Right ventricle myocardium inferior (tissue), 1 donor: ENCODE measurements around the gene PARP16. TPM values are rescaled to one million over a fixed set of nuclear protein-coding genes. Genes with fewer than 3 reads are reported as not detected.
A peak's percentile ranks its signal among the peaks of the same experiment; 100 is the strongest.
"Not testable (repeated sequence)": the region's sequence is repeated elsewhere in the genome, so short reads cannot be mapped to it uniquely, and the experiment has no call there.

Source experiments
- ATAC-seq: fragments of 200-7000 bp; cut with Tn5 transposase; one replicate; pipeline ENCODE4 v1.9.1; 2020; ENCODE audit warnings: mild to moderate bottlenecking, moderate library complexity
- DNase-seq: peaks from one replicate; pipeline ENCODE4 v3.0.0; 2021; ENCODE audit errors: missing footprints
- intact Hi-C: fragments of 100-400 bp; cut with DNase I; formaldehyde crosslinking; loops from one replicate; pipeline ENCODE4 v1.11.0; 2022
- total RNA-seq: library from RNA; stranded (reverse); fragmentation: NEBNext Ultra II Directional; extraction: Animal tissue kit (Norgen Biotek cat#: 25700); gene quantifications from one replicate; pipeline ENCODE4 v1.2.1, GENCODE V29; 2021
- donor health status: DM: no; HTN: yes; CAD: no; lungs with severe emphysema.

PARP16 gene
- total RNA-seq, 1 donor from 2014 or later: 4.9 TPM

DNA sequence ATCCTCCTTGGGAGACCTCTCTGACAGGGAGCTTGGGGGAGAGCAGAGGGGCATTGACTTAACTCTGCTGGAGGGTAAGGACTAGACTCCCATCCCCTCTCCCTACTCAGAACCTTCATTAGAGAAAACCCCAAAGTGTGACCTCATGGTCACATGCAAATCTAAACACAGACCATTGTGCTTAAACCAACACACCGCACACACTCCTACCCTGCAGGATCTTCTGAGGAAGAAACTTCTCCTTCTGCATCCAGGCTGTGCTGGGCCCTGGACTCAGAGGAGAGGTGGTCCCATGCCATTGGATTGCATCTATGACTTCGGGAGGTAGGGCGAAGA lies 805 bp upstream of the PARP16 start:
- intact Hi-C loops: no loop called here
- DNase-seq (peak; percentile 35), ATAC-seq (no peak)

DNA sequence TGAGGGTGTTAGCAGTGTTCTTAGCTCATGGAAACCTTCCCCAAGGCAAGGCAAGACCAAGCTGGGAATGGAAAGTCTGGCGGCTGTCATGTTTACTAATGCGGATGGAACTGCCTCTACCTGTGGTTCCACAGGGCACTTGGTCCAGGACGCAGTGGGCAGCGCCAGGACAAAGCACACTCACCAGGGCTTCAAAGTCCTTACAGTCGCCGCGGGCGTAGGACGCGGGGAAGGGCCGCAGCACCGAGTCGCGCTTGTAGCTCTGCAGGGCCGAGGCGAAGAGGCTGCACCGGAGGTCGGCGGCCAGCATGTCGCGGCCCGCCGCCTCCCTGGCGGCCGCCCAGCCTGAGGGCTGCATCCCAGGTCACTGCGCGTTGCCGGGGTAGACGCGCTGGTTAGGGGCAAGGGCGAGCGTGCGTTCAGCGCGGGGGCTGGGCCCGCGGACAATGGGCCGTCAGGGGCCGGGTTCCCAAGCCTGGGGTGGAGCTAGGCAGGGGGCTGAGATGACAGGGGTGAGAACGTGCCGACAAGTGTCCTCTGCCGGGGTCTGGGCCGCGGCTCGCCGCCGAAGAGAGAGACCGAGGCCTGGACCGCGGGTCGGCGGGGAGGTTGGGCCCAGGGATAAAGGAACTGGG lies 497 bp downstream of the PARP16 start:
- DNase-seq: peak; percentile 76
- intact Hi-C loops: no loop called here
- peak; percentile 63 for ATAC-seq

DNA sequence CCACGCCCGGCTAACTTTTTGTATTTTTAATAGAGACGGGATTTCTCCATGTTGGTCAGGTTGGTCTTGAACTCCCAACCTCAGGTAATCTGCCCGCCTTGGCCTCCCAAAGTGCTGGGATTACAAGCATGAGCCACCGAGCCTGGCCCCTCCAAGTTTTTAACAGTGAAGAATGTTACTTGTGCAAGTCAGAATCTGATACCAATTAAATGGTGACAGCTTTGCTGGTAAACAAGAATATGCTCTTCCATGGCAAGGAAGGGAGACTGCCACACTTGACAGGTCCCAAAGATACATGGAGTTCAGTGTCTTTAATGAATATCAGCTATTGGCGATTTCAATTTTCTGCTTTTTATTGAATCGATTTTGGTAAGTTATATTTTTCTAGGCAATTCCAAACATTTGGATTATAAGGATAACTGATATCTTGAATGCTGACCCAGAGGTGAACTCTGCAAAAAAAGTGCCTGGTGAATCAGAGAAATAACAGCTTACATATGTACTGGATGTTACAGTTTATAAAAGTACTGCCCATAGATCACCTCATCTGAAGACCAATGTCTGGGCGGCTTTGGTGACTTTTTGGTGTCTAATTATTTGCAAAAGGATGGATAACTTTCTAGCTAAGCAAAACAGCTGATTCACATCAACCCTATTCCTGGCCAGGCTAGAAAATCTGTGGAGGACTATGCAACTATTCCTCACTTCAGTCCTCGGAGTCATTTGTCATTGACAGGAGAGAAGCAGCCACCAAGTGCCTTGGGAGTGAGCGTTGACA lies 1.2 kb downstream of the PARP16 start:
- DNase-seq (no peak), ATAC-seq (no peak)
- intact Hi-C loops: no loop called here

DNA sequence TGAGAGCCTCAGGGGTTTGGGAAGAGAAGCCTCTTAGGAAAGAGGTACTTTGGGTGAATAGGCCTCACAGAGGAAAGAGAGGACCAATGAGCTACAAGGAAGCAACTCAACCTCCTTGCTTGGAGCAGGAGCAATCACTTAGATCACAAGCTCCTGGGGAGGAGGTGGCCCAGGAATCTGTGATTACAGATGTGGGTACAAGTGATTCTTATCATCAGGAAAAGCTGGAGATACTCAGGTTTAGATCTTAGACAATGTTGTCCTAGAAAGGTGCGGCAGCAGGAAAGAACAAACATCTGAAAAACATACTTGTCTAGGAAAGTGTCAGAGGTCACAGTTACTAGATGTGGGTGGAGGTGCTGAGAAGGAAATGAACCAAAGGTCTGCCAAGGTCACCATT lies 8.2 kb downstream of the PARP16 start:
- no peak for ATAC-seq
- intact Hi-C loops: no loop called here
- DNase-seq: no peak

DNA sequence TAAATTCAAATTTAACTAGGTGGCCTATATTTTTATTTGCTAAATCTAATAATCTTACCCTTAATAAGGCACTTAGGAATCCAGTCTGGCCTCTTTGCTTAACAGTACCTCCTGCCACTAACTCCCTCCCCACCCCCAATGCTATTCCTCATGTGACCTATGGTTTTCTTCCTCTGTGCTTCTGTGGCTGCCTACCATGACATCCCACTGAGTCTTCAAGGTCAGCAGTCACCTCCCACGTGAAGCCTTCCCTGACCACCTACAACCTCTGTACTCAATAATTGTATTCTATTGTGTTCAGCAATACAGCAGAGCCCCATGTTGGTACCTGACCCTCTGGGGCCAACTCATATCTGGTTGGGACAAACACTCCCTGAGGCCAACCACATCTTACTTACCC lies 9.7 kb downstream of the PARP16 start:
- ATAC-seq: no peak
- no peak for DNase-seq
- intact Hi-C loops: no loop called here

DNA sequence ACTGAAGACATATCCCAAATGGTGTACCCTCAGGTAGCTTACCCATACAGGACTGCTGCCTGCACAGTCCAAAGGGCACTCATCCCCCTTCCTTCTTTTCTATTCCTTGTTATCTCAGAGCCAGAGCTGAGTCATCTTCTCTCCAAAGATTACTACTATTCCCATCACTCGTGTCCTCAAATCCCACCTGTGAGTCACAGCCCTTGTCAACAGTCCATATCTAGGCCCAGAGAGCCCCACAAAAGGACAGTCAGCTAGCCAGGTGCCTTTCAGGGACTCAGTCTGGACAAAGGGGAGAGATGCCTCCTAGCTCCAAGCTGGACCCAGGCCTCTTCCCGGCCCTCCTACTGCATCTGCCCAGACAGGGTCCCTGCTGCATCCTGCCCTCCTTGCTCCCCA lies 11.0 kb downstream of the PARP16 start:
- intact Hi-C loops: no loop called here
- ATAC-seq (no peak), DNase-seq (no peak)

DNA sequence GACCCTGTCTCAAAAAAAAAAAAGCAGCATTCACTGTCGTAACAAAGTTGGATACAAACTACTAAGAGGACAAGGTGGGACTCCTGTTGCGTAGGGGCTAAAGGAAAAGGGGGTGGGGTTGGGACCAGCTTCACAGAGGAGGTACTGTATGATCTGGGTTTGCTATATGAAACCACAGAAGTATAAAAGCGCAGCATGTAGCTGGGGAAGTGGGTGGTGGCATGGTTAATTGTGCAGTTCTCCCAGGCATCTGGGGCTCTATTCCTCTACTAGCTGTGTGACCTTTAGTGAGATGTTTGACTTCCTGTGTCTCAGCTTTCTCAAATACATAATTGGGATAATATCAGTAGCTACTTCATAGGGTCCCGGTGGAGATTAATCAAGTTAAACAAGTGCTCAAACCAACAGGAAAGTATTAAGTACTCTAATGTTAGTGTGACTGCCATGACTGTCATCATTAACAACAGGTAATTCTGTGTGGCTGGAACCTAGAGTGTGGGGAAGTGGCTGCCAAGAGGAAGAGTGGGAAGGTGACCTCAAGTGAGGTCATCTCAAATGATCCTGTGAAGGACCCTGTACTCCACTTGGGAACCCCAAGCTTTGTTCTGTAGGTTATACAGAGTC lies 11.5 kb downstream of the PARP16 start:
- ATAC-seq (no peak), DNase-seq (no peak)
- intact Hi-C loops: no loop called here

DNA sequence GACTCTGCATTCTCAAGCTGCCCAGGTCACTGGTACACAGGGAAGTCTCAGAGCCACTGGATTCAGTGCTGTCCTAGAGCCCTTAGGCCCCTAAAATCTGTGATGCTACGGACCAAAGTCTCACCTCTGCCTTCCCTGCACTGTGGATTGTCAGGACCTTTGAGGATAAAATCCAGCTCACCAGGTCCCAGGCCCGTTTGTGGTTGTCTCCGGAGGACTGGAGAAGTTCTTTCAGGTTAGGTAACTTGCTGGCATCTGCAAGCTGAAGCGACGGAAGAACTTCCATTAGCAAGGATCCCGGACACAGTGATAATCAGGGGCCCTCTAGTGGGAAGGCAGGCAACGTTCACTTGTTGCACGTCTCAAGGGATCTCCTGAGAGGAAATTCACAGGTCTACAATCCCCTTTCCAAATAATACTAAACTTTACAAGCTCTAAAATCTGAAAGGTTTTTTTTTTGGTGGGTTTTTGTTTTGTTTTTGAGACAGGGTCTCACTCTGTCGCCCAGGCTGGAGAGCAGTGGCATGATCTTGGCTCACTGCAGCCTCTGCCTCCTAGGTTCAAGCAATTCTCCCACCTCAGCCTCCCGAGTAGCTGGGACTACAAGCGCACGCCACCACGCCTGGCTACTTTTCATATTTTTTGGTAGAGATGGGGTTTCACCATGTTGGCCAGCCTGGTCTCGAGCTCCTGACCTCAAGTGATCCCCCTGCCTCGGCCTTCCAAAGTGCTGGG lies 15.7 kb downstream of the PARP16 start:
- DNase-seq: not testable (repeated sequence)
- ATAC-seq: peak; percentile 88
- intact Hi-C loops: loop anchor here (2.0 kb wide), 1 partner anchor 82 kb away; no protein-coding TSS in a partner anchor

DNA sequence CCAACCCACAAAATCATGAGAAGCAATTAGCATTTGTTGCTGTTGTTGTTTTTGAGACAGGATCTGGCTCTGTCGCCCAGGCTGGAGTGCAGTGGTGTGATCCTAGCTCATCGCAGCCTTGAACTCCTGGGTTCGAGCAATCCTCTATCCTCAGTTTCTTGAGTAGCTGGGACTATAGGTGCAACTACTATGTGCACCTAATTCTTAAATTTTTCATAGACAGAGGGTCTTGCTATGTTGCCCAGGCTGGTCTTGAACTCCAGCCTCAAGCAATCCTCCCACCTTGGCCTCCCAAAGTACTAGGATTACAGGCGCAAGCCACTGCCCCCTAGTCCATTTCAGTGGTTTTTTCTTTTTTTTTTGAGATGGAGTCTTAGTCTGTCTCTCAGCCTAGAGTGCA lies 18.3 kb downstream of the PARP16 start:
- no peak for ATAC-seq
- intact Hi-C loops: no loop called here
- DNase-seq: no peak

DNA sequence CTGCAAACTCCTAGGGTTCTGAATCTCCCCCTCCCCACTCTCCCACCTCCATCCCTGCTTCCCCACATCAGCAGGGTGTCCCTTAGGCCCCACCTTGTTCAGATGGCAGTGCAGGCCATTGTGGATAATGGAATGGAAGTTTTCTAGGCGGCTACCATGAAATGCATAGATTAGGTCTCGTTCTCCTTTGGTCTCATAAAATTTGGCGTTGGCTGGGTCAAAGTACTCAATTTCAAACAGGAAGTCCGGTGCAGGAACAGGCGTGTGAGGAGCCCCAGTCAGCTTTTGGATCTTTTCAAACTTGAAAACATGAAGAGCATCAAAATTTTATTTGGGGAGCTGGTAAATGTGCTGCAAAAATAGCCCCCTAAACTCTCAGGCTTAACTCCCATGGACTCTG lies 20.2 kb downstream of the PARP16 start:
- intact Hi-C loops: no loop called here
- ATAC-seq: no peak
- DNase-seq: no peak

DNA sequence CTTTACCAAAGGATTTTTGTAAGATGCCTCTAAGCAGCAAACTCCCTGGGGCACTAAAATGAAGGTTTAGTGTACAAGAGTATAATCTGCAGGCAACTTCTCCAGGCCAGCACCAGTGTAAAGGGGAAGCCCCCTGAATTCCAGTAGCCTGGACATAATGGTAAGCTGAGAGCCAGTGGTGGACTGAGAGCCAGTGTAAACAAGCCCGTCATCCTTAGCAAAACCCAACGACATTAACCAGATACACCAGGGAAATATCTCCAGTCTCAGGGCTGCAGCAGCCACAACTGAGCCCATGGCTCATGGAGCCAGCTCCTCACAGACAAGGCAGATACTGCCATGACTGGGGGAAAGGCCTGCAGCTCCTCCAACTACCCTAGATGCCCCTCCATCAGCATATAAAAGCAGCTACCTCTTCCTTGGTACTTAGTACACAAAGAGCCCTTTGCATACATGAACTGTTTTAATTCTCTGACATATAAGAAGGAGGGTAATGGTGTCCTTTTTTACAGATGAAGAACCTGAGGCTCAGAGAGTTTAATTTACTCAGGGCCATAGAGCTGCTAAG lies 21.7 kb downstream of the PARP16 start:
- intact Hi-C loops: no loop called here
- ATAC-seq (peak; percentile 88), DNase-seq (no peak)

DNA sequence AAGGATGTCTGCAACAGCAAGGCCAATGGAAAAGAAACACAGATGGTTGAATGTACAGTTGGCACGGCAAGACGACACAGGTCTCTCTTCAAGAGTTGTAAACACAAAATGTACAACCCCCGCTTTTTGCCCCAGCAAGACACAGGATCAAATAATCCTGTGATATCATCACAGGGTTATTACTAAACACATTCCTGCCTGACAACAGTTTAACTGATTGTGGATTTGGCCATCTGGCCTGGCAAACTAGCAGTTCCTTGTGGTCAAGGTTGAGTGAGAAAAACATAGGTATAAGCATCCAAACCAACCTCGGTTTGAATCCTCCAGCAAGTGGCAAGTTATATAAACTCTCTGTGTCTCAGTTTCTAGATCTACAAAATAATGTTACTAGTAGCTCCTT lies 23.4 kb downstream of the PARP16 start:
- ATAC-seq: no peak
- intact Hi-C loops: no loop called here
- no peak for DNase-seq

DNA sequence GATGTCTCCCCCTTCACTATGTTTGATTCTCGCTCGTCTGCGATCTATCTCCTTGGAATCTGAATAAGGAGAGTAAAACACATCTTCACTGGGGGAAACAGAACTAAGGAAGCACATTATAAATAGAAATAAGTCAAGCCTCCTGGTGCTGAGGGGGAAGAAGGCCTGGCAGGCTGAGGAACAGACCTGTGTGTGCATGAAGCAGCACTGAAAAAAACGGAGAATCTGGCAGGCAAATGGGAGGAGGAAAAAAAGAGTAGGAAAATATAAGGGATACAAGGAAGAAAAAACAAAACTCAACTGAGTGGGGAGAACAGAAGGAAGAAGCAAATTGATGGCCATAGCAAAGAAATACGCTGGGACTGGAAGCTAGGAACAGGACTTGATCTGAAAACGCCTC lies 25.7 kb downstream of the PARP16 start:
- intact Hi-C loops: no loop called here

DNA sequence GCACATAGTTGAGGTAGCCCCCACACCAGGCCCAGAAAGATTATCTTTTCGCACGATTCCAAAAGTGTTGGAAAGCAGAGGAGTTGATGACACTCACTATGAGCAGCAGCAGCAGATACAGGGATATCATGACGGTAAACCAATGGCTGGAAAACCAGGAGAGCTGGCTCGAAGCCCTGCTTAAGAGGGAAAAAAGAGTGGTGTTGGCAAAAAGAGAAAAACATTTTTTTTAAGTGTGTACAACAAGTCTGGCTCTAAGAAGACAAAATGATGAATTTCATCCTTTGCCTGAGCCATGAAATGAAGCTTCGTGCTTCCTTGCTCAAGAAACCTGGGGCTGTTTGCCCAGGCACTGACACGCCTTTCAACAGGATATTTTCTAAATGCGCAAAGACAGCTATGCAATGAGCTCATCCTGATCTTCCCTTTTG lies 27.3 kb downstream of the PARP16 start:
- intact Hi-C loops: no loop called here
- DNase-seq: no peak
- ATAC-seq: peak; percentile 69

More for the DNA sequence above, 25.7 kb downstream of the PARP16 start:
- ATAC-seq (no peak), DNase-seq (no peak)

DNA sequence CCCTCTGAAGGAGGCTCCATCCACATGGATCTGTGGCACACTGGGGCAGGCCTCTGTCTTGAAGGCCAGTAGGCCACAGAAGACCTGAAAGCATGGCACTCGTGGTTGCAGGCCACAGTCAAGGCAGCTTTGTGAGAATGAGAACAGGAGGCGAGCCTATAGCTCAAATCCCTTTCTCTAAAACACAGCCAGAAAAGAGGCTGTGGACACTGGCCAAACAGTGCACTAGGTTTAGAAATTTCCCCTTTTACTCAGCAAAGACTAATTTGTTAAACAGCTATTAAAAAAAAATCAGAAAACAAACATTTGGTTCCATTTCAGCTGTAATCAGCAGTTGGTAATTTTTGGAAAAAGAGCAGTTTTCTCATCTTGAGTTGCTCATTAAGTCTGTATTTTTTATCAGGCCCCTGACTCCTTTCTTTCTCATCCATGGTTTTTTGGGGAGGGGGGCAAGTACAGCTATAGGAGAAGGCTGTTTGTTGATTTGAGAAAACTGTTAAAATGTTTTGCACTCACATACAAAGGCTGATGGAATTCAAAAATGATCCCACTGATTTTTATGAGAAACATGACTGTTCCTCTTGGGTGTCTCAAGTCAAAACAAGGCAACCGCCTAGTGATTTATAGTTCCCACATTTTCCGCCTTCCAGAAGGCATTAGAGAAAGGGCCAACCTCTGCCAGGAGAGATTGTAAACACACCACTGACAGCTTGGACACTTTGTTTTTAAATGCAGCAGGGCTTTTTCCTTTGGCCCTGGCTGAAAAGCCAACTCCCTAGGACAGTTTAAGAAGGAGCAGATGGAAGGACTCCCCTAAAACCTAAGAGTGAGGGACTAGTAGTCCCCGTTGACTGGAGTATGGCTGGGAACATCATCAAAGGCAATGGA lies 28.1 kb downstream of the PARP16 start:
- no peak for DNase-seq
- intact Hi-C loops: no loop called here
- ATAC-seq: peak; percentile 50

DNA sequence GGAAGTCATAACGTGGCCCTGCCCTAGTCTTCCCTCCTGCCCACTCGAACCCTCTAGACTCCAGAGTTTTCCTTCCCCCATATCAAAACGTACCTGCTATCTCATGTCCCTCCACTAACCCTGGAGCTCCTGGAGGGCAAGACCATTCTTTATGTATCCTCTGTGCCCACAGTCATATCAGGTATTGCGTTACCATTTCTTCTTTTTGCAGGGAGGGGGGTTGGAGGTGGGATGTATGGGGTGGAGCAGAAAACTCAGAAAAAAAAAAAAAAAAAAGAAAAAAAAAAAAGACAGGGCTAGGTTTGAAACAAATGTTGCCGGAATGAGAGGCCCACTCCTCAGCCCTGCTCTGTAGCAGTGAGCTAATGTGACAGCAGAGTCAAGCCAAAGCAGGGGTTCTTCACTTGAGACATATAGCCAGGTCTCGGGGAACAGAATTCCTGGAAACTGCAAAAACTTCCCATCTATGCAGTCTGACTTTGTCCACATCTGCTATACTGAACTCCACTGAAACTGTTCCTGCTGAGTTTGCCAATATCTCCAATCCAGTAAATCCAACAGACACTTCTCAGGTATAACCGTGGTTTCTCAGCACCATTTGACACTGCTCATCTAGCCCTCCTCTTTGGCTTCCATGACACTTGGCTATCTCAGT lies 31.1 kb downstream of the PARP16 start:
- no peak for DNase-seq
- no peak for ATAC-seq

DNA sequence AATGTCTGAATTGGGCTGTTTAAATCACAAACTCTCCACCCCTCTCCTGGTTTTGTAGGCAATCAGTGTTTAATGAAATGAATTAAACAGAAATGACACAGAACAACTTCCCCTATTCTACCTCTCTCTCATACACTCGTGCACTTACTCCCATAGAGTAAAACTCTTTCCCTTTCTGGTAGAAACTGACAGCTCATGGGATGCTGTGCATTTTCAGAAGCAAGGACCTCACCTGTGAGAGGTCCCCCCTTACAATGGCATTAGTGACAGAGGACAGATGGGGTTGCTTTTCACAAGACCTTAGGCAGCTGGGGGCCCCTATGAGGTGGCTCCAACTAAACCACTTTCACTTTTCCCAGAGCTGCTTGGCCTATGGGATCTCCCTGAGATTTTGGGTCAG lies 31.9 kb downstream of the PARP16 start:
- intact Hi-C loops: no loop called here
- DNase-seq (no peak), ATAC-seq (no peak)

More for the DNA sequence above, 31.1 kb downstream of the PARP16 start:
- intact Hi-C loops: no loop called here

DNA sequence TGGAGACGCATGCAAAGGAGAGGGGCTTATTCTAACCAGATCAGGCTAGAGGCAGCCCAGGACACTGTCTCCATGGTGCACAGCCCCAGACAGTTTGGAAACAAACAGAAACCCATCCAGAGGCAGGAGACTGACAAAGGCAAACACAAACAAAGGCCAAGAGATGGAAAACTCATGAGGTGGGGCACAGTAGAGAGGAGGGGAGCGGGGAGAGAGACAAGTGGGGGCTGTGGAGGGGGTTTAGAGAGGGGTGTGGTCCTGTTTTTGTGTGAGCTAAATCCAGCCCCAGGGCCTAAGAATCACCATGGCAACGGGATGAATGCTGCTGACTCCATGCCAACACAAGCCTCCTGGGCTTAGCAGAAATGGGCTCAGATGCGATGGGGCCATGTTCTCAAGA lies 32.3 kb downstream of the PARP16 start:
- DNase-seq (no peak), ATAC-seq (peak; percentile 35)
- intact Hi-C loops: no loop called here
